Measurements from ENCODE around the gene AGAP1. TPM values are rescaled to one million over a fixed set of nuclear protein-coding genes. Genes with fewer than 3 reads are reported as not detected.

AGAP1 gene
- polyA plus RNA-seq, 1 donor from 2014 or later, result 17.4 TPM

- Histone ChIP-seq H3K9ac (ENCODE audit: low read length) (no peak overlapping the region), H3K4me3 (ENCODE audit: low read length) (no peak overlapping the region), H3K79me2 (replicated peaks; ENCODE audit: insufficient read depth, low read length) (no peaks in the 10 kb centered on the region), H3K27ac (ENCODE audit: low read length) (no peak overlapping the region), H3K9me3 (ENCODE audit: low read length) (no peaks in the 10 kb centered on the region), H3K36me3 (ENCODE audit: insufficient read depth, low read length) (no peaks in the 10 kb centered on the region), H3K27me3 (ENCODE audit: insufficient read depth, low read depth, low read length) (no peaks in the 10 kb centered on the region), H4K20me1 (ENCODE audit: insufficient read depth) (no peaks in the 10 kb centered on the region), H3K9me2 (ENCODE audit: insufficient read depth, low read length) (no peaks in the 10 kb centered on the region), H2AFZ (ENCODE audit: low read depth, low read length) (no peak overlapping the region), H3F3A (ENCODE audit: insufficient read depth, low read length, poor library complexity, severe bottlenecking) (no peaks in the 10 kb centered on the region), H3K4me2 (ENCODE audit: low read length) (no peak overlapping the region)
- TF ChIP-seq POLR2AphosphoS5 (IDR thresholded peaks at IDR 0.05) (no peak), SMC3 (conservative IDR thresholded peaks at IDR 0.05; ENCODE audit: poor library complexity) (no peak), EP300 (conservative IDR thresholded peaks at IDR 0.05; ENCODE audit: poor library complexity, severe bottlenecking) (no peak), CTCF (IDR thresholded peaks at IDR 0.05; ENCODE audit: poor library complexity, severe bottlenecking) (no peak), RAD21 (conservative IDR thresholded peaks at IDR 0.05) (no peak), MXI1 (conservative IDR thresholded peaks at IDR 0.05; ENCODE audit: poor library complexity, severe bottlenecking) (no peak), EZH2 (IDR thresholded peaks at IDR 0.05; ENCODE audit: borderline replicate concordance, insufficient read depth, low read length, poor library complexity, severe bottlenecking) (no peak), TAF1 (IDR thresholded peaks at IDR 0.05; ENCODE audit: low read depth) (no peak)
- TF ChIP-seq, protein P1, sequence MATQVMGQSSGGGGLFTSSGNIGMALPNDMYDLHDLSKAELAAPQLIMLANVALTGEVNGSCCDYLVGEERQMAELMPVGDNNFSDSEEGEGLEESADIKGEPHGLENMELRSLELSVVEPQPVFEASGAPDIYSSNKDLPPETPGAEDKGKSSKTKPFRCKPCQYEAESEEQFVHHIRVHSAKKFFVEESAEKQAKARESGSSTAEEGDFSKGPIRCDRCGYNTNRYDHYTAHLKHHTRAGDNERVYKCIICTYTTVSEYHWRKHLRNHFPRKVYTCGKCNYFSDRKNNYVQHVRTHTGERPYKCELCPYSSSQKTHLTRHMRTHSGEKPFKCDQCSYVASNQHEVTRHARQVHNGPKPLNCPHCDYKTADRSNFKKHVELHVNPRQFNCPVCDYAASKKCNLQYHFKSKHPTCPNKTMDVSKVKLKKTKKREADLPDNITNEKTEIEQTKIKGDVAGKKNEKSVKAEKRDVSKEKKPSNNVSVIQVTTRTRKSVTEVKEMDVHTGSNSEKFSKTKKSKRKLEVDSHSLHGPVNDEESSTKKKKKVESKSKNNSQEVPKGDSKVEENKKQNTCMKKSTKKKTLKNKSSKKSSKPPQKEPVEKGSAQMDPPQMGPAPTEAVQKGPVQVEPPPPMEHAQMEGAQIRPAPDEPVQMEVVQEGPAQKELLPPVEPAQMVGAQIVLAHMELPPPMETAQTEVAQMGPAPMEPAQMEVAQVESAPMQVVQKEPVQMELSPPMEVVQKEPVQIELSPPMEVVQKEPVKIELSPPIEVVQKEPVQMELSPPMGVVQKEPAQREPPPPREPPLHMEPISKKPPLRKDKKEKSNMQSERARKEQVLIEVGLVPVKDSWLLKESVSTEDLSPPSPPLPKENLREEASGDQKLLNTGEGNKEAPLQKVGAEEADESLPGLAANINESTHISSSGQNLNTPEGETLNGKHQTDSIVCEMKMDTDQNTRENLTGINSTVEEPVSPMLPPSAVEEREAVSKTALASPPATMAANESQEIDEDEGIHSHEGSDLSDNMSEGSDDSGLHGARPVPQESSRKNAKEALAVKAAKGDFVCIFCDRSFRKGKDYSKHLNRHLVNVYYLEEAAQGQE (IDR thresholded peaks at IDR 0.05; ENCODE audit: borderline replicate concordance), result no peak
Observed at GRCh38 chr2:235480614-235481013, 13.2 kb upstream of the AGAP1 start.

- H4K20me1 ChIP-seq (ENCODE audit: insufficient read depth), result no peaks in the 10 kb centered on the region
Observed at GRCh38 chr2:235483313-235483712, 10.5 kb upstream of the AGAP1 start.

More at GRCh38 chr2:235483313-235483712, 10.5 kb upstream of the AGAP1 start:
- Histone ChIP-seq H3K9me3 (ENCODE audit: low read length) (no peaks in the 10 kb centered on the region), H3F3A (ENCODE audit: insufficient read depth, low read length, poor library complexity, severe bottlenecking) (no peaks in the 10 kb centered on the region), H3K27ac (ENCODE audit: low read length) (no peak overlapping the region), H3K4me3 (ENCODE audit: low read length) (no peak overlapping the region), H3K4me2 (ENCODE audit: low read length) (no peak overlapping the region), H3K27me3 (ENCODE audit: insufficient read depth, low read depth, low read length) (no peaks in the 10 kb centered on the region), H3K9ac (ENCODE audit: low read length) (no peak overlapping the region), H3K79me2 (replicated peaks; ENCODE audit: insufficient read depth, low read length) (no peaks in the 10 kb centered on the region), H3K36me3 (ENCODE audit: insufficient read depth, low read length) (no peaks in the 10 kb centered on the region), H3K9me2 (ENCODE audit: insufficient read depth, low read length) (no peaks in the 10 kb centered on the region), H2AFZ (ENCODE audit: low read depth, low read length) (no peak overlapping the region)
- TF ChIP-seq CTCF (IDR thresholded peaks at IDR 0.05; ENCODE audit: poor library complexity, severe bottlenecking), result no peak

All from neural cell (in vitro differentiated cells).